ENCODE measurements around the gene FST.

Gene FST, protein sequence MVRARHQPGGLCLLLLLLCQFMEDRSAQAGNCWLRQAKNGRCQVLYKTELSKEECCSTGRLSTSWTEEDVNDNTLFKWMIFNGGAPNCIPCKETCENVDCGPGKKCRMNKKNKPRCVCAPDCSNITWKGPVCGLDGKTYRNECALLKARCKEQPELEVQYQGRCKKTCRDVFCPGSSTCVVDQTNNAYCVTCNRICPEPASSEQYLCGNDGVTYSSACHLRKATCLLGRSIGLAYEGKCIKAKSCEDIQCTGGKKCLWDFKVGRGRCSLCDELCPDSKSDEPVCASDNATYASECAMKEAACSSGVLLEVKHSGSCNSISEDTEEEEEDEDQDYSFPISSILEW

GRCh38 chr5:53480416-53481158, at the start of gene FST:
Gene FST (plus strand): TSS chr5:53480629. CDS start chr5:53480792, 163 bp downstream.
- FAIRE-seq, result no peak
- DNase-seq (ENCODE audit: insufficient read length, low spot score), result peak; percentile 12

- DNase-seq (ENCODE audit: insufficient read length, low spot score) (no peak), FAIRE-seq (no peak)
Observed at GRCh38 chr5:53431665-53432064, 48.8 kb upstream of the FST start.

DNA sequence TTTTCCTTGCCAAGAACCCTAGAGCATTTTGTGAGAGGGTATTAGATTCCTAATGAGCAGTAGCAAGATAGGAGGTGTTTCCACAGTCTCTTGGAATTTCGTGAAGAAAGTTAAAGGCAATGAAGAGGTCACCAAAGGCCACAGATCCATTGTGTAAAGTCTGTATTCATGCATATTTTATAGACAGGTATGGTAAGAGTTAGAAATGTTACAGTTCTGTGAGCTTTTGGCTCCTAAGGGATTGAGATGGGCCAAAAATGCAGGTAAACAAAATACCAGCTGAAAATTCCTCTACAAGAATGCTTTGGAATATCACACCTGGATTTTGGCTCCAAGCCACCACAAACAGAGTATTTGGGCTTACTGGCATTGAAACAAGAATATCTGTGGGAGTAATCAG, 47.4 kb upstream of the FST start:
- DNase-seq (ENCODE audit: insufficient read length, low spot score) (no peak), FAIRE-seq (no peak)

DNA sequence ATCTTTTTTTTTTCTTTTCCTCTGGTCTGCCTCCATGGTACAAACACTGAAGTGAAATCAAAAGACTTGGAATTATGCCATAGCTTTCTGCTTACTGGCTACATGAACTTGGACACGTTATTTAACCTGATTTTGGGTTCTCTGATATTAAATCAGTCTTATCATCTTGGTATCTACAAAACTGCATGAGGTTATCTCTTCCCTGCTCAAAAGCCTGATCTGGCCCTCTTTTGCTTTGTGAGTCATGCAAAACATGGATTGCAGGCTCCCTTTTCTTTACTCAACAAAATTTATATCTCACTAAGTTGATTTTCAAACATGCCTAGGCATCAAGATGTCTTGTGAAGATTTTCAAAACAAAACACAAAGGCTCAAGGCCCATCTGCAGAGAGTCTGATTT, 45.9 kb upstream of the FST start:
- no peak for DNase-seq (ENCODE audit: insufficient read length, low spot score)
- FAIRE-seq, result no peak

DNA sequence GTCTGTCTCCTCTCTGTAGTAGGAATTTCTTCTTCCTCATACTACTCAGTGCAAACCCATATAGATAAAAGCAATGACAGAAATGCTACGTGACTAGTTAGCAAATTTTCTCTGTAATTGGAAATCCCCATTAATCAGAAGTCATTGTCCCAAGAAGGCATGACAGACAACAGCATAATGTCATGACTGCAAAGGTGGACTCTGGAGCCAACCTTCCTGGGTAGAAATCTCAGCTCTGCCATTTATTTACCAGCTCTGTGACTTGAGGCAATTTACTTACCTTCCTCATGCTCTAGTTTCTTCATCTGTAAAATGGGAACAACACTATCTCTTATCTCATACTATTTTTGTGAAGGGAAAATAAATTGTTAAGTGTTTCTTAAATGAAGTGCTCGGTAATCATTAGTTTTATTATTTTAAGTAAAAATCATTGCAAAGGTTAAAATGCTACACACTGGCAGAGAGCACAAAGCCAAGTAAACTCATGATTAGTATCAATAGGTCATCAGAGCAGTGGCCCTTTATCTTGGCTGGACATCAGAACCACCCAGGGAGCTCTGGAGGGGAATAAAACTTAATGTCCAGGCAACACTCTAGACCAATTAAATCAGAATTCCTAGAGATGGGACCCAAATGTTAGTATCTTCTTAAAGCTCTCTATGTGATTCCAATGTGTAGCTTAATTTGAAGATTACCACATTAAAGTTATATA, 43.8 kb upstream of the FST start:
- DNase-seq (ENCODE audit: insufficient read length, low spot score) (no peak), FAIRE-seq (no peak)

- no peak for DNase-seq (ENCODE audit: insufficient read length, low spot score)
- no peak for FAIRE-seq
Observed at GRCh38 chr5:53438079-53438478, 42.4 kb upstream of the FST start.

- FAIRE-seq, result no peak
- no peak for DNase-seq (ENCODE audit: insufficient read length, low spot score)
Observed at GRCh38 chr5:53438486-53439472, 41.6 kb upstream of the FST start.

GRCh38 chr5:53442961-53443360, 37.5 kb upstream of the FST start:
- DNase-seq (ENCODE audit: insufficient read length, low spot score) (no peak), FAIRE-seq (no peak)

DNA sequence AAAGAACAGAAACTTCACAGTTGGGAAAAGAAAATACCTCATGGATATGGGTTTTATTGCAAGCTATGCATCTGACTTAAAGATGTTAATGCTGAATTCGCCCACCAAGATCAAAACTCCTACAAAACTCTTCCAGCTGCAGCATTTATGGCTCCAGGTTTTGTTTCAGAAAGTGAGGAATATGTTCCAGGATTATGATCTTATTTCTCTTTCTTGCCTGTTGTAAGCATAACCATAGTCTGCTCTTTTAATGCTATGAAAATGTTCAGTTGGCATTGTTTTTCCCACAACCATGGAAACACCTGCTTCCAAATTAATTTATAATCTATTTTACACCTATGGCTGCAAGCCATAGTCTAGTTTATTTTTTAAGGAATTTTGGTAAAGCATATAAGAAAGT, 34.9 kb upstream of the FST start:
- no peak for FAIRE-seq
- DNase-seq (ENCODE audit: insufficient read length, low spot score), result no peak

- FAIRE-seq, result no peak
- no peak for DNase-seq (ENCODE audit: insufficient read length, low spot score)
Observed at GRCh38 chr5:53446908-53447307, 33.5 kb upstream of the FST start.

- no peak for DNase-seq (ENCODE audit: insufficient read length, low spot score)
- no peak for FAIRE-seq
Observed at GRCh38 chr5:53448851-53449250, 31.6 kb upstream of the FST start.

DNA sequence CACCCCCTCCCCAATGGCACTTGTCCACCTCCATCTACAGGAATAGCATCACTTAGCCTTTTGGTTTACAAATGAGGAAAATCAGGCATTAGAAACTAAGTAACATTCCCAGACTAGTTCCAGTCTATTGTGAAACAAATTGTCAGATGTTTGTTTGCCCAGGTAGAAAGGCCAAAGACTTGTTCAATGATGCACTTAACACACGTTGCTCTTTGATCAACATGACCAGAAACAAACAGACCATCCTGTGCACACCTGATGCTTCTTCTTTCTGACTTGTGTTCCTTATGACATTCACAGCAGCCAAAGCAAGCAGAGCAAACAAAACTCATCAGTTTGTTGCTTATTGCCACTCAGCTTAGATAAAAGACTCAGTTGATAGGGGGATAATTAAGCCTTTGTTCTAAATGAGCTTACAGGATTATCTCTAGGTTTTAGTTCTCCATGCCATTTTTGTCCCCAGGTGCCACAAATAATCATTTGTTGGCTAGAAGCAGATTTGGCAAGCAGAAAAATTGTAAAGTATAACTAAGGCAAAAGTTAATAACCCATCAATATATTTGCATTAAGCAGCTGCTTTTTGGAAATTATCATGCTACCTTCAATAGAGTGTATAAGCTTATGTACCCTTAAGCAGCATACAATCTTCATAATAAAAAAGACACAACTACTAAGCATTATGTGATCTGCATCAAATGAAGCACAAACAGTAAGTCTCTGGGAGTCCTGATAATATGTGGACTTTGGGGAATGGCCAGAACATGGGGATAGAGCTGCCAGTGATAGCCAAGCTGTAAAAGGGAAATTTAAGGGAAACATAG, 26.3 kb upstream of the FST start:
- no peak for FAIRE-seq
- DNase-seq (ENCODE audit: insufficient read length, low spot score), result no peak

DNA sequence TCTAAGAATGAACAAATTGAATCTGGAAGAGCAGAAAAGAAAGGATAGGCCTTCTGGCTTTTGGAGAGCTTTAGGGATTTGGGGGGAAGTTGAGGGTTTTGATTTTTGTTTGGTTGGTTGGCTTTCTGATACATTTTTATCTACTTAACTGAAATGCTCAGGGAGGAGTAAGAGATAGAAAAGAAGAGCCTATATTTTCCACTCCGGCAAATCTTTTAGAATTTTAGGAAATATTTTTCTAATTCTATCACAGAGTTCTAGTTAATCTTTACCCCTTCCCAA, 25.8 kb upstream of the FST start:
- FAIRE-seq, result no peak

DNA sequence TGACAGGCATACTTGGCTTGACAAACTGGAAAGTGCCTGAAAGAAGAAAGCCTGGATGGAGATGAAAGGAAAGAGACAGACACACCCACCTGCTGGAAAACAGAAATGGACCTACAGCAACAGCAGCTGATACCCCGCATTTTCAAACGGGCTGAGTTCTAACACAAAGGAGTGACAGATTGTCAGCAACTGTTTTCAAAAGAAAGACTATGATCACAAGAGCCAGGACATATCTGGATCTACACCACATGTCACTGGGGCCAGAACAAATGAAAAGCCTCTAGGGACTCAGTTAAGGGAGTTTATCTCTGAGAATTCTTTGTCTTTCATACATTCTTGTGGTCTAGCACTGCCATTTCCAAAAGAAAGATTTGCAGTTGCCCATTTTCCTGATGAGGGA, 24.1 kb upstream of the FST start:
- FAIRE-seq (no peak), DNase-seq (ENCODE audit: insufficient read length, low spot score) (no peak)

More for the DNA sequence above, 25.8 kb upstream of the FST start:
- no peak for DNase-seq (ENCODE audit: insufficient read length, low spot score)

DNA sequence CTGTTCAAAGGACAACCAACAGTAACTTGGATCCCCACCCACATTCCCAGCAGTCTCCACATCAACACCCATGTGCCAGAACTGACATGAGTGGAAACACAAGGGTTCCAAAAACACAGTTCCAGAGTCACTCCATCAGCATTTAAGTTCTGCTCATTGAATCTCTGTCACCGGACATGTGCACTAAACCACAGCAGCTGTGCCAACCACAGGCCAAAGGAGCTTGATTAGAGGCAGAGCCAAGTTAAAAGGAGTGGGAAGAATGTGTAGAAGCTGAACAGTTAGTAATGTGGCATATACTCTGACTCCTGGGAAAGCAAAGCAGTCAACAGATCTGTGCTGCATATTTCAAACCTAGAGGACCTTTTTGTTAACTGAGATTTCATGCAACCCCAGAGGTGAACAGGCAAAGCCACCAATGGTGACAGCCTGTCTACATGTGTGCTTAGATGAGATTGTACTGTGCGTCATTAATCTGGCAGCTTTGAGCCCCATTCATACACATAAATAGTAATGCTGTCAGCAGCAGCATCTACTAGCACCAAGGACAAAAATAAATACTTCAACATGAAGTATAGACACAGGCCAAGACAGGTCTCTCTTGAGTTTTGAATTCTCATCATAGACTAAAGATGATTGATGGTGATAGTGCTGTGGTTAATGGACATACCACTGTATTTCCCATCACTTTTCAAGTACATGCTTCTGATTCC, 16.4 kb upstream of the FST start:
- no peak for DNase-seq (ENCODE audit: insufficient read length, low spot score)
- no peak for FAIRE-seq

DNA sequence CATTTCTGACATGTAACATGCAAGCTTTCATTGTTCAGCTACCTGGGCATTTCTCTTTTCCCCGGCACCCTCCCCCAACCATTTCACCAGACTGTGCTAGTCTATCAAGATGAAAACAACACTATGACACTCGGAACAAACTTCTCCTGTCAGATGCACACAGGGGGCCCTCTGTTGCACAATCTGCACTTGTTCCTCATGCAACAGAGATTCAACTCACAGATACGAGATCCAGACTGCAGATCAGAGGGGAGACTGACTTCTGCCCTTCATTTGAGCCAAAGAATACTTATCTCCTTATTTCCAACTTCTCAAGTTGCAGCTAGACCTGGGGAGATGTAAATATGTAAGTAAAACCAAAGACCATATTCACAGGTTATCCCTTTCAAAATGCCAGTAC, 15.7 kb upstream of the FST start:
- no peak for FAIRE-seq
- DNase-seq (ENCODE audit: insufficient read length, low spot score), result no peak

DNA sequence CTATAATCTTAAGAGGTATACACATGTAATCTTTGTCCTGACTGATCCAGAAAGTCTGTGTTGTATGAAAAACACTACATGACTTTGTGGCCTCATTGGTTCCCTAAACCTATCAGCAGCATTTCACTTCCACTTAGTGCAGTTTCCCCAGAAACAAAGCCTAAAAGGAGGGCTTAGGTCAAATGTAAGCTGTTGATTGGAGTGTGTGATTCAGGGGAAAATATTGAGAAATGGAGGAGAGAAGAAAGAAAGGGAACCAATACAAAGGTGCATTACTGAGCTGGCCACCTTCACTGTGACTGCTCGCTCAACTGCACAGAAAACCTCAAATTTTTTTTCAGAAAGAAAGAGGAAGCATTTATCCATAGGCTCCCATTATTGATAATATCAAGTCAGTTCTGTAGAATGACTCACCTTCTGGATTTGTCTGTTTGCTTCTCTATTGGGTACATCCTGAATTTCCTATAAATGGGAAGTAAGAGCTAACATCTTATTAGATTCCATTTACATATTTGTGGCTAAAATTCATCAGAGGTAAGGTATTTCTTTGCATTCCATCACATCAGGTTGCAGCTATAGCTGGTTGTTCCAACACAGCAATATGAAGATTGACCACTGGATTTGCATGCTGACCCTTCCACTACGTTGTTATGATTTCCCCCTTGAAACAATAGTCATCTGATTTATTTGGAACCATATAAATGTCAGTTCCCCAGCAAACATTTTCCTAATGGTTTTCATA, 10.3 kb upstream of the FST start:
- FAIRE-seq, result no peak

DNA sequence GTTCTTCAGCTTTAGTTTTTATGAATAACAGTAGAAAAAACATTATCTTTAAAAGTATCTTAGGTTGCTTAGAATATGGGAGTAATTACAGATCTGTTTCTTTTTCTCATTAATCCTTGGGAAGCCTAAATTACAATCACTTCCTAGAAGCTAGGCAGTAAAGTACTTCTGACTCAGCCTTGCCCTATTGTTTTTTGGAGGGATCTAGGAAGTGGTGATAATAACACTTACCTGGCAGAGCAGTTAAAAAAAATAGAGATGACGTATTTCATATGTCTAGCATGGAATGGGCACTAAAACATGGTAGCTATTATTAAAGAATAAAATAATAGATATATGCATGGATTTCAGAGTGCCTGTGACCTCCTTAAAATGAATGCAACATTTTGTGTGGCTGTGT, 8.2 kb upstream of the FST start:
- DNase-seq (ENCODE audit: insufficient read length, low spot score) (no peak), FAIRE-seq (no peak)

More for the DNA sequence above, 10.3 kb upstream of the FST start:
- DNase-seq (ENCODE audit: insufficient read length, low spot score), result no peak
